Measurements from ENCODE around the gene HAPLN1.

HAPLN1 gene

DNA sequence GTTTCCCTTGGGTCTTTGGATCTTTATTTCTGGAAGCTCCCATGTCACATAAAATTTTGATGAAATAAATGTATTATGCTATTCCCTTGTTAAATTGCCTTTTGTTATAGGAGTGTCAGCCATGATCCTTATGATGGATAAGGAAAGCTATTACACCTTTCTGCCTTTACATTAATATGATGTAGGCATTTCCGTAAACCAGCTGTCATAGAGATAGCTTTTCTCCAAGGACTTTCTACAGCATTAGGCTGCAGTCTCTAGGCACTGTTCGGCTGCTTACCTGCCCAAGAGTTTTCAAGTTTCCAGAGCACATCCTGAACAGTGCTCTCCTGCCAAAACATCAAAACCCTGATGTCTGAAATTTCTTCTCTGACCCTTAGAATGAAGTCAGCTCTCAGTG, 87.4 kb downstream of the HAPLN1 start:
- DNase-seq (ENCODE audit: low read depth in 2 of 2): no peak
- TF ChIP-seq, protein P1, sequence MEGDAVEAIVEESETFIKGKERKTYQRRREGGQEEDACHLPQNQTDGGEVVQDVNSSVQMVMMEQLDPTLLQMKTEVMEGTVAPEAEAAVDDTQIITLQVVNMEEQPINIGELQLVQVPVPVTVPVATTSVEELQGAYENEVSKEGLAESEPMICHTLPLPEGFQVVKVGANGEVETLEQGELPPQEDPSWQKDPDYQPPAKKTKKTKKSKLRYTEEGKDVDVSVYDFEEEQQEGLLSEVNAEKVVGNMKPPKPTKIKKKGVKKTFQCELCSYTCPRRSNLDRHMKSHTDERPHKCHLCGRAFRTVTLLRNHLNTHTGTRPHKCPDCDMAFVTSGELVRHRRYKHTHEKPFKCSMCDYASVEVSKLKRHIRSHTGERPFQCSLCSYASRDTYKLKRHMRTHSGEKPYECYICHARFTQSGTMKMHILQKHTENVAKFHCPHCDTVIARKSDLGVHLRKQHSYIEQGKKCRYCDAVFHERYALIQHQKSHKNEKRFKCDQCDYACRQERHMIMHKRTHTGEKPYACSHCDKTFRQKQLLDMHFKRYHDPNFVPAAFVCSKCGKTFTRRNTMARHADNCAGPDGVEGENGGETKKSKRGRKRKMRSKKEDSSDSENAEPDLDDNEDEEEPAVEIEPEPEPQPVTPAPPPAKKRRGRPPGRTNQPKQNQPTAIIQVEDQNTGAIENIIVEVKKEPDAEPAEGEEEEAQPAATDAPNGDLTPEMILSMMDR (IDR thresholded peaks at IDR 0.05; ENCODE audit: low read depth, low read length): no peak
- H3K4me3 ChIP-seq (replicated peaks in 1 of 2; ENCODE audit: low read depth in 2 of 2, low read length in 2 of 2): no peak overlapping the region

DNA sequence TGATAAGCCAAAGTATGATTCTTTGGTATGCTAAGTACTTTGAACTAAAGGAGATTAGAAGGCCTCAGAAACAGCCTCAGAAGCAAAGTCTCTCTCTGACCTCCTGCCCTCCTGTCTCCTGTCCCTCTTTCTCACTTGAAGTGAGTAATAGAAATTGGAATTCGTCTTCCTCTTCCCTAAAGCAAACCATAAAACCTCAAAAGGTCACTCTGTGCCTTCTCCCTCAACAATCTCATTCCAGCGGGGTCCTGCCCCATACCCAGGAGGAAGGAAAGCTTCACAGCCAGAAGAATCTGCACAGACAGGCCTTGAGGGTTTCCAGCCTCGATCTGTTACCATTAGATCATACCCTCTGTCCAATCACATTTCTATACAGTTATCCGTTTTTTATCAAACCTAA, 87.8 kb downstream of the HAPLN1 start:
- TF ChIP-seq, protein P1 (IDR thresholded peaks at IDR 0.05; ENCODE audit: low read depth, low read length): no peak
- peak; percentile 57 to 76 for DNase-seq (ENCODE audit: low read depth in 2 of 2)
- no peak overlapping the region for H3K4me3 ChIP-seq (replicated peaks in 1 of 2; ENCODE audit: low read depth in 2 of 2, low read length in 2 of 2)

DNA sequence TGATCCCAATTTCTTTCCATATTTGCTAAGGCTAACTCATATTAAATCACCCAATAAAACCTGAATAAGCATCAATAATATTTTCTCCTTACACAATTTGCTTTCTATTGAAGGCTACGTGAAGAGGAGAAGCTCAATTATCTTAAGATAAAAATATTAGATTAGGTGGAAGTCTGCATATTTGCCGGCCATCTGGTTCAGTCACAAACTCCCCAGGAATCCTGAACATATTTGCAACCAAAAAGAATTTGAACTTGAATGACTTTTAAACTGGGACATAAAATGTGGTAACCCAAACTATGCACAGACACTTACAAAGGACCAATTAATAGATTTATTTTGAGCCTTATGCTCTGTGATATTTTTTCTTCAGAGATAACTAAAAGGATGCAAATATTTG, 92.3 kb downstream of the HAPLN1 start:
- DNase-seq (ENCODE audit: low read depth in 2 of 2): no peak
- TF ChIP-seq, protein P1 (IDR thresholded peaks at IDR 0.05; ENCODE audit: low read depth, low read length): no peak

DNA sequence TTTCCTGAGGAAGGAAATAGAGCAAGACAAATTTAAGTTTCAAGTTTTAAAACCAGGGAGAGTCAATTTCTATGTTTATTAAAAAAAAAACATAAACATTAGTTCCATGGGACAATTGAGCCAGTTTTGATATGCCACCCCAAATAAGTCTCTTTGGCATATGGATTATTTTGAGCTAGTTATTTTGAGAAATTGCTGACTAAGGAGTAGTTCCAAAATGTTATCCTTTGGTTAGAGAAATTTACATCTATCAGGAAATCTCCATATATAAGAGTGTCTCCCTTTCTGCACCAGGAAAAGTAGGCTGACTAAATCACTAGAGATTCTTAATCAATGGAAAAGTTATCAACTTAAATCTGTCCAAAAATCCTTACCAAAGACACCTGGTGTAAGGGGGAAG, 105.8 kb downstream of the HAPLN1 start:
- no peak overlapping the region for H3K4me3 ChIP-seq (replicated peaks in 1 of 2; ENCODE audit: low read depth in 2 of 2, low read length in 2 of 2)
- TF ChIP-seq, protein P1 (IDR thresholded peaks at IDR 0.05; ENCODE audit: low read depth, low read length): no peak
- DNase-seq (ENCODE audit: low read depth in 2 of 2): no peak

More for the DNA sequence above, 92.3 kb downstream of the HAPLN1 start:
- no peak overlapping the region for H3K4me3 ChIP-seq (replicated peaks in 1 of 2; ENCODE audit: low read depth in 2 of 2, low read length in 2 of 2)

DNA sequence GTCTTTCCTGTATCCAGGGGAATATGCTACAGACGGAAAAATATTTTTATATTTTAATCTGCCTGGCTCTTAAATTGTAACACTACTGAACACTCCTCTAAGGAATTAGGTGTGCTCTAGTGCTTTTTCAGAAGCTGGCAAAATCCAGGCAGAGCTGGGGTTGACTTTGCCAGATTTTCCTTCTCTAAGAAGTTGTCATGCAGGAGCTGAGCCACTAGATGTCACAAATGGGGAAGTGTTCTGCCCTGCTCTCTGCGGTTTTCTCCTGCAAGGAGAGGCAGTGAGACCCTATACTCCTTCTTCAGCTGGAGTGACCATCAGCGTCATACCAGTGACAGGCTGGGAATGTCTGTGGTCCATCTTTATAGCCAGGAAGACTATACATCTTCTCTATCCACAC, 112.5 kb downstream of the HAPLN1 start:
- no peak overlapping the region for H3K4me3 ChIP-seq (replicated peaks in 1 of 2; ENCODE audit: low read depth in 2 of 2, low read length in 2 of 2)
- TF ChIP-seq, protein P1 (IDR thresholded peaks at IDR 0.05; ENCODE audit: low read depth, low read length): peak; percentile 71
- peak; percentile 62 to 72 for DNase-seq (ENCODE audit: low read depth in 2 of 2)

DNA sequence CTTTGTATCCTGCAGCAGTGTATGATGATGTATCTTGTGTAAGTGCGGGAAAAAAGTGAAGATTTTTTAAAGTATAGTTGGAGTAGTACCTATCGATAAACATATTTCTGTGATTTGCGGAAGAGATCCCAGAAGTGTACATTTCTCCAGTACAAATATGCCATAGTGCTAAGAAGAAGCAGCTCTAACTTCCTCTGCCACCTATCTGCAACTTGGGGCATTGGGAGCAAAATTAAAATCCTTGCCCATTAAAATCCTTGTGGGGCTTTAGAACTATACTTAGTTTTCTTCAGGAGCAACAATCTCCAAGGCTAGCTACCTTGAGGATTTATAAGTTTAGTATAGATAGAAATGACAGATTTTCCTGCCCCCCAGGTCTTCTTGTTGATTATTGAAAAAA, 125.4 kb downstream of the HAPLN1 start:
- TF ChIP-seq, protein P1 (IDR thresholded peaks at IDR 0.05; ENCODE audit: low read depth, low read length): peak; percentile 42

DNA sequence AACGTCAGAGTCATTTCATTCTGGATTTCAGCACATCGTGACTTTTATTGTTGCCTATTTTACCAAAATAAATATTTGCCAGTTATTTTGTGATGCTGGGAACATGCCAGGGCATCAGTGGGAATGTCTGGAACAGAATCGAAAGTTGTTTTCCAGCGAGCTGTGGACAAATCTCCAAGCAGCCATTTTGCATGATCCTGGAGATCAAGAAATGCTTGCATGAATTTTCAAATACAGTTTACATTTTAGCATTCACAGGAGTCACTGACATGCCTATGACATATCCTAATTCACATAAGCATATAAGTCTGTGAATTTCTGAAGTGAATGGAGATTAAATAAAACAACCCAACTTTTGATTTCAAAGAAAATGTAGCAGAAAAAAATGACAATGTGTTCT, 129.7 kb downstream of the HAPLN1 start:
- no peak for DNase-seq (ENCODE audit: low read depth in 2 of 2)
- TF ChIP-seq, protein P1 (IDR thresholded peaks at IDR 0.05; ENCODE audit: low read depth, low read length): no peak
- no peak overlapping the region for H3K4me3 ChIP-seq (replicated peaks in 1 of 2; ENCODE audit: low read depth in 2 of 2, low read length in 2 of 2)

More for the DNA sequence above, 125.4 kb downstream of the HAPLN1 start:
- no peak overlapping the region for H3K4me3 ChIP-seq (replicated peaks in 1 of 2; ENCODE audit: low read depth in 2 of 2, low read length in 2 of 2)
- DNase-seq (ENCODE audit: low read depth in 2 of 2): no peak
